GM18861 (cell line): ENCODE data around the gene BPIFB6.

Source experiments
- ATAC-seq: cut with Tn5 transposase; IDR thresholded peaks from one replicate; pipeline ENCODE4 v1.9.1; 2021; ENCODE audit not compliant: unreplicated experiment

Gene BPIFB6

DNA sequence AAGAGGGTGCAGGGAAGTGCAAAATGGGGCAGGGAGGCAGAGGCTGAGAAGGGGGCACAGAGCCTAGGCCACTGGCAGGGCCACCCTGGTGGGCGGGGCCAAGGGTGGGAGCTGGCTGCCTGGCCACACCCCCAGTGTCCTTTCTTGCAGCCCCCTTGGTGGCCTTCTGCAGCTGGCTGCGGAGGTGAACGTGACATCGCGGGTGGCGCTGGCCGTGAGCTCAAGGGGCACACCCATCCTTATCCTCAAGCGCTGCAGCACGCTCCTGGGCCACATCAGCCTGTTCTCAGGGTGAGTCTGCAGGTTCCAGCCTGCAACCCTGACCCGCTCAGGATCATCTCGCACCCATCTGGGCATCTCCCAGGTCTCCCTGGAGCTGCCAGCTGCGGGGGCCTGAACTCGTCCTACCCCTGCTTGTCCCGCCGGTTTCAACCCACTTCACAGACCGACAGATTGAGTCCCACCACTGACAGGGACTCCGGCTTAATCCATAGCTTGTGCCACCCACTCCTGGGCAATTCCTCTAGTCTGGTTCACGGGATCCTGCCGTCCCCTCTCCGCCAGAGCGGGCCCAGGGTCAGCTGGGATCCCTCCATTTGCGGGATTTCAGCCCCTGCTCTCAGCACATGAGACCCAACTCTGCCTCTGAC, 28.4 kb downstream of the BPIFB6 start:
- ATAC-seq = no peak

DNA sequence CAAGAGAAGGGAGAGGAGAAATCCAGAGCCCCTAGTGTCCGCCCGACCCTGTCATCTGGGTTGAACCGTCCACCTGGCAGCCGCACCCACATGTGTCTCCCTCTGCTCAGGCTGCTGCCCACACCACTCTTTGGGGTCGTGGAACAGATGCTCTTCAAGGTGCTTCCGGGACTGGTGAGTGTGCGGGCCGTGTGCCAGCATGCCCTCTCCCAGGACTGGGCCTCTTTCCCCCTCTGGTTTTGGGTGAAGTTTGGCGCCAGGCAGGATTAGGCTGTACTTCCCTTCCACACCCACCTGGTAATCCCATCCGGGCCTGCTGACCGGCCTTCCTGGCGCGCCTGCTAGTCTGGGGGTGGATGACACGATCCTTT, 30.2 kb downstream of the BPIFB6 start:
- no peak for ATAC-seq

DNA sequence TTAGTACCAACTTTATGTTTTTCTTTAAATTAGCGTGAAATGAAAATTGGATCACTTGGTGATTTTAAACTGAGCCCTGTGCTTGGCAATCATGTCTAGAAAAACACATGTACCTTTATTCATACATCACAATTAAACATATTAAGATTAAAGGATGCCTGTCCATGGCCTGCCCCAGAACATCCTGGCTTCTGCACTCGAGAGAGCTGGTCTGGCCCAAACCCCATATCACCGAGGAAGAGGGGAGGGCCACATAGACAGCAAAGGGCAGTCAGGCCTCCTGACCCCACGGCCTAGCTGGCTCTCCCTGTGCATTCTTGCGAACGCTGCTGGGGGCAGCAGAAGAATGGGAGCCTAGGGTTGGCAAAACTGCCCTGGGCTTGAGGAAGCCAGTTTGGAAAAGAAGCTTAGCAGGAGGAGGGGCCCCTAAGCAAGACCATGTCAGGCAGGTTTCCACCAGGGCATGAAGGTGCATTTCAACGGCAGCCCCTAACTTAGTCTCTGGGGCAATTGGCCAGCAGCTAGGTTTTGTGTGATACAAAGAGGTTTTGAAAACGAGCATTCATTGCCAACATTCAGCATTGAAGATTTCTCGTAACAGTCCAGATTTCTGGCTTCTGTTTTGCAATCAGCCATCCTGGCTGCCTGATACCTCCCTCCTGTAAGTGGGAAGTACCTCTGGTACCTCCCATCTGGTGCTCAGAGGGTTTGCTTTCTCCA, 30.8 kb downstream of the BPIFB6 start:
- ATAC-seq = no peak

DNA sequence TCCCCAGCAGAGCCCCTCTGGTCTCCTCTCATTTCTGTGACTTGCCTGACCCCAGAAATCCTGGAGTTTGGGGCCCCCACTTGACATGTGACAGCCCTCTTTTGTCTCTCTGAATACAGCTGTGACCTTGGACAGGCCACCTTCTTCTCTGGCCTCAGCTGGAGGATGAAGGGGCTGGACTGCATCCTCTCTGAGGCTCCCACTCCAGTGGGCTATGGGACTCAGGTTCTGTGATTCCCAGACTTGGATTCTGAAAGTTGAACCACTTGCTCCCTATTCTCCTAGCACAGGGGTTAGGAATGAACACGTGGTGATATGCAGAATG, 31.3 kb downstream of the BPIFB6 start:
- ATAC-seq = no peak

DNA sequence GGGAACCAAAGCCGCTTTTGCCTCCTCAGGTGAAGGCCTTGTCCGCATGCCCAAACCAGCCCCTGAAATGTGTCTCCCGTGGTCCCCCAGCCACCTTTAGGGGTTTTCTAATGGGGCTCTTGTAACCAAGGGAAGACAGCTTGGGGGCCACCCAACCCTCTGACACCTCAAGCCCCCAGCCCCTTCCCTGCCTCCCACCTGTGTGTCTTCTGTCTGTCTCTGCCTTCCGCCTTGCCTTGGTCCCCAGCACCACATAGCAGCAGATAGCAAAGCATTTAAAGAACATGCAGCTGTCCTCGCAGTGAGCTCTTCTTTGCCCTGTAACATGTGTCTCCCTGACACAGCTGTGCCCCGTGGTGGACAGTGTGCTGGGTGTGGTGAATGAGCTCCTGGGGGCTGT, 31.8 kb downstream of the BPIFB6 start:
- ATAC-seq = no peak

DNA sequence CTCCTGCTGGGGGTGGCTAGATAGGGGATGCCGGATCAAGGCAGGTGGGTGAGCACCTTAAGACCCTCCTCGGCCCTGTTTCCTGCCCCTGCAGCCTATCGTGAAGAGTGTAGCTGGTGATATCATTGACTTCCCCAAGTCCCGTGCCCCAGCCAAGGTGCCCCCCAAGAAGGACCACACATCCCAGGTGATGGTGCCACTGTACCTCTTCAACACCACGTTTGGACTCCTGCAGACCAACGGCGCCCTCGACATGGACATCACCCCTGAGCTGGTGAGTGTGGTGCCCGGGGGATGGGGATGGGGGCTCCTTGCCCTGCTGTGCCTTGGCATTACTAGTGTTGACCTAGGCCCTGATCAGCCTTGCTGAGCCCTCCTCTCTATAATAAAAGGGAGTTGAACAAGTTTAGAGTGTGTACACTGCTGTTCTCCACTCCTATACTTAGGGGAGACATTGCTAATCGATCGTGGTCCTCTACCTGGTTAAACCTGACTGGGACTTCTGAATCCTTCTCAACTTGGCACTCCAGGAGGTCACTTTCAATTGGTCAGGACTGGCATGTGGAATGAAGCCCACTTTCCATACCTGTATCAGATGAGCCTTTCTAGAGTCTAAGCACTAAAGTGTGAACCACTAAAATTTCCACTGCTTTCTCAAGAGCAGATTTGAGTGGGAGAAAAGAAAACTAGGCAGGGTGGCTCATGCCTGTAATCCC, 33.3 kb downstream of the BPIFB6 start:
- ATAC-seq = no peak

DNA sequence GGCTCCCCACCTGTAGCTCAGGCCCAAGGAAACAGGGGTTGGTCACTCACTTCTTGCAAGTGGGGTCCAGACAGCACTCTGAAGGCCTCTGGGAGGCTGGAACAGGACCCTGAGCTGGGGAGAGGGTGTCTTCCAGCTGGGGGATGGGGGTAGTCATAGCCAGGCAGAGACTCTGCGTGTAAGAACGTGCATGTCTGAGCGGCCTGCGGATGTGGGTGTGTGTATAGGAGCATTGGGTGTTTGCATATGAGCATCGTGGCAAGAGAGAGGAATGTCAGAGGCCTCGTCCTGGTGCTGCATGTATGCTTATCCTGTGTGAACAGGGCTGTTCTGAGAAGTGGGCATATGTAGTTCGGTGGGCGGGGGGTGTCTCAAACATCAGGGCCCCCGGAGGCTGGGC, 34.3 kb downstream of the BPIFB6 start:
- ATAC-seq = no peak

DNA sequence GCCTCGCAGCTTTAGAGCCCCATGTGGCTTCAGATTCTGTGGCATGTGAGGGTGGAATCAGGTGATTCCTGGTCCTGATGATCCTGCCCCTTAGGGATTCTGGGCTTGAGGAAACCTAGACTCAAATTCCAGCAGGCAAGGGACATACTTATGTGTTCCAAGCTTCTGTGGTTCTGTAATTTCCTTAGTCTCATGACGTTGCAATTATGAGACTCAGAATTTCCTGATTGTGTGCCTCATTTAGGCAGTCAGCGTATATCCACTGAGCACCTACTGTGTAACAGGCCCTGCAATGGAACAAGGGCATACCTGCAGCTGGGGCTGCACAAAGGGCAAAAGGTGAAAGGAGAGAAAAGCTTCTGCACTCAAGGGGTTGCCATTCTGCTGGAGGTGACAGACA, 36.4 kb downstream of the BPIFB6 start:
- no peak for ATAC-seq

DNA sequence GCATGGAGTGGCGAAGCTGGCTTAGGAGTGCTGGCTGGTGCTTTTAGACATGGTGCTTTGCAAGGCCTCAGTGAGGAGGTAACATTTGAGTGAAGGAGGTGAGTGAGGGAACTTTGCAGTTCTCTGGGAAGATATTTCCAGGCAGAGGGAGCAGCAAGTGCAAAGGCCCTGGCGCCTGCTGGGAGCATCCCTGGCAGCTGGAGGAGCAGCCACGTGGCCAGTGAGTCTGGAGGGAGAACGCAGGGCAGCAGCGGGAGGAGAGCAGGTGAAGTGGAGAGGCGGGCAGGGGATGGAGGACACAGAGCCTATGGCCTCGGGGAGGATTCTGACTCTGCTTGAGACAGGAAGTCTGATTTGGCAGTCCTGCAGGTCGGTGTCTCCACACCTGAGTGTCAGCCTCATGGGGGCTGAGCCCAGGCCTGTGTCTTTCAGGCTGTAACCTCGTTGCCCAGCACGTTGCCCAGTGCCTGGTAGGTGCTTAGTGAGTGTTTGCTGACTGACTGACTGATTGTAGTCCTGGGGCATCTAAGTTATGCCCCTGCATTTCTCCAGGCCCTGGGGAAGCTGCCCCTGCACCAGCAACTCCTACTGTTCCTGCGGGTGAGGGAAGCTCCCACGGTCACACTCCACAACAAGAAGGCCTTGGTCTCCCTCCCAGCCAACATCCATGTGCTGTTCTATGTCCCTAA, 36.9 kb downstream of the BPIFB6 start:
- ATAC-seq = no peak

DNA sequence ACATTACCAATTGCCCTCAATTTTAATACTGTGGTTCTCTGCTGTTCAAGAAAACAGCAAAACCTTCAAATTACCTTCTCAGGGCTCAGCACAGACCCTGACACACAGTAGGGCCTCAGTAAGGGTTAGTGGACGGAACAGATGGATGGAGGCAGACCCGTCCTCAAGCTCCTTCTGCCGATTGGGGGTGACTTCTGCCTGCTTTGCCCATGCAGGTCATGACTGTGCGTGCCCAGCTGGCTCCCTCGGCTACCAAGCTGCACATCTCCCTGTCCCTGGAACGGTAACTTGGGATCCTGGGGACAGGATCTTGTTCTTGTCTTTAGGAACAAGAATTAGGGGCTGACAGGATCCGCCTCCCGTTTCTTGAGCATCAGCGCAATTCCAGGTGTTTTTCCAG, 38.2 kb downstream of the BPIFB6 start:
- no peak for ATAC-seq

DNA sequence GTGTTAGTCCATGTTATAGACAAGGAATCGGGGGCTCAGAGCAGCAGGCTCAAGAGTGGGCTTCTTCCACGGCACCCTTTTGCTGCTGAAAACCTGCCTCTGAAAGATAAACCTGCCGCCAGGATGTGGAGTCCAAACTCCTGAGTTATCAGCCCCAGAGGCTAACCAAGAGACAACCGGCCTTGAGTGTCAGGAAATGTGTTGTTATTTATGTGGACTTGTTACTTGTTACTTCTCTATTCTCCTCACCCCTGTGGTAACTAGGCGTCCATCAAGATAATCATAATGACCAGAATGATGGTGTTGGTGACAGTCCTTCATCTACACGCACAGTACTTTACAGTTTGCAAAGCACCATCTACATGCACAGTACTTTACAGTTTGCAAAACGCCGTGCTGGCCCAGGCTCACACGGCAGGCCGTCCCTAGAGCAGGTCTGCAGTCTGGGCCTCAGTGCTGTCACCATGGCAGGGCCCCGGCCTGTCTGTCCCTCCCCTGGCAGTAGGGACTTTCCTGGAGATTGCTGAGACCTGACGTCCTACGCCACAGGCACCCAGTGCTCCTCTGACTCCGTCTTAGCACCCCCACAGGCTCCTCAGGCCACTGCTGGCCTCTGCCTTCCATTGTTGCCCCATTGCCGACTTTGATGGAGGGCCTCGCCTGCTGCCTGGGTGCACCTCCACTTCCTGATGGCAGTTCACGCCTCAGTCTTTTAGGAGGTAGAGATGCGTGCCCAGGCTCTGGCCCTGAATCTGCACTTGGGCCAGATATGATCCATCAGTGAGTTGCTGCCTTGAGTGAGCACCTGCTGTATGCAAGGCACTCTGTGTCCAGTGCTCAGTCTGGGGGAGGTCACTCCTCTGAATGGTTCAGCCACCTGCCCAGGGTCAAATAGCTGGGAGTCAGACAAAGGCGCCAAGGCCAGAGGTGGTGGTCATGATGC, 38.9 kb downstream of the BPIFB6 start:
- no peak for ATAC-seq

DNA sequence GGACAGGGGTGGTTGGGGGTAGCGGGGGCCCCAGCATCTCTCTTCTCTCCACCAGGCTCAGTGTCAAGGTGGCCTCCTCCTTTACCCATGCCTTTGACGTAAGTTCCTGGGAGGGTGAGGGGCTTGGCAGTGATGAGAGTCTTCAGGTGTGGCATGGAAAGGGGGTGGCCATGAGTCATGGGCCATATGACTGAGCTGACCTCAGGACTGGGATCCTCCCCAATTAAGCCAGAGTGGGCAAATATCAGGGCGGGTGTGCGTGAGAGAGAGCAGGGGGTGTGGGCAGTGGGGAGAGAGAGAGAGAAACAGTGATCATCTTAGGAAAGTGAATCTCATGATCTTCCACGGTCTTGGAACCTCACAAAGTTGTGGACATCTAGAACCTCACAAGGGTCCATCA, 39.8 kb downstream of the BPIFB6 start:
- ATAC-seq = no peak

DNA sequence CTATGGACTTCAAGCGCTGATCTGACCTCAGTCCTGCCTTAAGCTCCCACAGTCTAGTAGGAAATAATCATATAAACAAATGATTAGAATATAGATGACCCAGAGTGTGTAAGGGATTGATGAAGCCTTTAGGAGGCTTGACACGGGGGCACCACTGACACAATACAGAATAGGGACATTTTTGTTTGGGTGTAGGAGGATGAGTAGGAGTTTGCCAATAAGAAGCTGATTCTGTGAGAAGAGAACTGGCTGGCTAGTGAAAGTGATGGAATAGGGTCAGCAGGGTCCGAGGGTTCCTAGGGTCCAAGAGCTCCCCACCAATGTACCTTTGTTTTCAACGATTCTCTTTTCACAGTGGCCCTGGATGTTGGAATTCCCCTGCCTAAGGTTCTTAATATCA, 40.9 kb downstream of the BPIFB6 start:
- ATAC-seq = no peak

DNA sequence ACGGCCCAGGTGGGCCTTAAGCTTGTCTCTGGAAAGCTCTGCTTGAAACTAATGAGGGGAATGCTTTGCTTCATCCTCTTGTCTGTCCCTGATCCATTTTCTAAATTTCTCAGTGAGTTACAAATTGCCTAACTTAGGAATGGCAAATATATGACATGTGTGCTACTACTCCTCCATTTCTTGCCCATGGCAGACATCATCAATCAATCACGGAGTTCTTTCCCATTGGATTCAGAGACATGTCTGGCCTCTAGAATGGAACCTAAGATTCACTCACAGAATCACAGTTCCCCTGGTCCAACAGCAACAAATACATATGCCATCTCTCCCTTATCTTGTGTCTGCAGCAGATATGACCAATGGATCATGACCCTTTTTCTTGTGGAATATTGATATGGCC, 41.4 kb downstream of the BPIFB6 start:
- ATAC-seq = no peak

DNA sequence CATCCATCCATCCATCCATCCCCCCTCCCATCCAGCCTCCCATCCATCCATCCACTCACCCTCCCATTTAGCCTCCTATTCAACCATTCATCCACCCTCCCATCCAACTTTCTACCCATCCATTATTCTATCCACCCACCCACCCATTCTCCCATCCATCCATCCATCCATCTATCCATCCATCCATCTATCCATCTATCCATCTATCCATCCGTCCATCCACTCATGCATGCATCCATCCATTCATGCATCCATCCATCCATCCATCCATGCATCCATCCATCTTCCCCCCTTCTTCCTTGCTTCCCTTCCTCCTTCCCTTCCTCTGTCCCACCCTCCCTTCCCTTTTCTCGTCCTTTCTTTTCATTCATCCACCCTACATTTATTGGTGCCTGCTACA, 43.2 kb downstream of the BPIFB6 start:
- no peak for ATAC-seq

DNA sequence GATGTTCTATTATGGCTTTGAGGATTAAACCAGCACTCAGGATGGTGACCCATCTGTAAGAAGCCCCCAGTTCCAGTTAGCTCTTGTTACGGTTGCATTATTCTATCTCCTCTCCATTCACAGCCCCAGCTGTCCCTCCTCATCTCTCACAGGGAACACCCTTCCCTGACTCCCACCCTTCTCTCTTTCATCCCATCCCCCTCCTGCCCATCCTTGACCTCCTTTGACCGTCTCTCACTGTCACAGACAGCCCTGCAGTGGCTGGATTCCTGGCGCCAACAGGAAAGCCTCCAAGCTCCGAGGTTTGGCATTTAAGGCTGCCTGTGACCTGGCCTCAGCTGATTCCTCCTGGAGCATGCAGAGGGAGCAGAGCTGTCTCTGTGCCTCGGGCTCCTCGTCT, 43.8 kb downstream of the BPIFB6 start:
- no peak for ATAC-seq

DNA sequence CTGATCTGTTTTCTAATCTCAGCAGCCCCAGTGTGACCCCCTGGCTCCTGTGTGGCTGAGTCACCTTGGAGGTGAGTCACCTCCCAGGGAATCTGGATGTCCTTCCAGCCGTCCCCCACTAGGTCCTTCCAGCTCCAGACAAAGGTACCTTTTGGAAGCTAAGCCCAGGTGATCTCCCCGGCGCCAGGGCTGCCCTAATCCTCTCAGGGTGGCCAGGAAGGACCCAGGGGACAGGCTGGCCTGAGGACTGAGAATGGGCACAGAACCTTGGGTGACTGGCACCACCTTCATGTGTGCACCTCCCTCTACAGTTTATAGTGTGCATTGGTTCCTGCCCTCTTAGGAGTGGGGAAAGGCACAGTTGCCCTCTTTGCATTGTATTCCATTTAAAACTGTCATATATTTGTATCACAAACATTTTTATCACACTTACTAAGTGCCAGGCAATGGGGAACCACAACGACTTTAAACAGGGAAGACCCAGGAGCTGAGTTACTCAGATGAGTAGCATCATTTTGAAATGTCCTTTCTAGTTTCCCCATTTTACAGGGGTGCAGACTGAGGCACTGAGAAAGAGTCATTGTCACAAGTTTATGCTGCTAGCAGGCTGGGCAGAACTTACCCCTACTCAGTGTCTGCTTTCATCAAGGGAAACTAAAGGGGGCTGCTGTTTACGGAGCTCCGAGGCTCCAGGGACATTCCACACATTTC, 45.4 kb downstream of the BPIFB6 start:
- ATAC-seq = no peak

DNA sequence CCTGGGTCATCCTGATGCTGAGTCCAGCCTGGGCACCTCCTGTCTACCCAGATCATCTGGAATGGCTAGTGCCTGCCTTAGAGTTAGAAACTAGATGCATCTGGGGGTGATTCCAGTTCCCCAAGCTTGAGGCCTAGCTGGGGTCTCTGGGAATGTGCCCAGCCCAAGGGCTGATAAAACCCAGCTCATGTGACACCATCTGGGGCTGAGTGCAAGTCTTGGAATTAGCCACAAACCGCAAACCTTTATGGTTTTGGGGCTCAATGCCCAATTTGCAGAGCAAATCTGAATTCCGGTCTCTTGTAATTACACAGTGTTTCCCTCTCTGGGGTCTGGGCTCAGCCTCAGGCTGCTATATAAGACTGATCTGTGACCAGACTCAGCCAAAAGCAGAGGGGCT, 47.8 kb downstream of the BPIFB6 start, which contains the start of gene BPIFB4:
Gene BPIFB4 (plus strand): TSS at position 385 of the 400 bp plus-strand sequence. CDS start 1,884 bp downstream, outside the sequence.
- ATAC-seq = no peak

DNA sequence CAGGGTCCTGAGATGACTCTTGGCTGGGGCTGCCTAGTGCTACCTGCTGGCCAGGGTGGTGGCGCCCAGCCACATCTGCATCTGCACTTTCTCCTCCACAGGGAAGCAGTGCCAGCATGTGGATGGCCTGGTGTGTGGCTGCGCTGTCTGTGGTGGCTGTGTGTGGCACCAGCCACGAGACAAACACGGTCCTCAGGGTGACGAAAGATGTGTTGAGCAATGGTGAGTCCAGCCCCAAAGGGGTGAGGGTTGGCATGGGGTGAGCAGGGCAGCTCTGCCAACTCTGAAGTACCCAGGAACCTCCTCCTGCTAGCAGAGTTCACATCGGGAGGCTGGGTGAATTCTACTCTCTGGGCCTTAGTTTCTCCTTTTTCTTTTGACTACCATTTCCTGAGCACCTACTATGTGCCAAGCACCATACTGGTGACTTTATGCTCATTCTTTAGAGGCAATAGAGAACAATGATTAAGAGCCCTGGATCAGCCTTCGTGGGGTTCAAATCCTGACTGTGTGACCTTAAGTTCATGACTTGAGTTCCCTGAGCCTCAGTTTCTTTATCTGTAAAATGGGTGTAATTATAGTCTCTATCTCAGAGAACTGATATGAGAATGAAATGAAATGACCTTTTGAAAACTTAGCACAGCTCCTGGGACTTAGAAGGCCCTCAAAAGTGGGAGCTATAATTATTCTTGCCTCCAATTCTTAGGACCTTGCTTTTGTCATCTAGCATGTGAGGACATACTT, 50.1 kb downstream of the BPIFB6 start:
- ATAC-seq = no peak
